HL-60/S4 treated with phorbol 12-myristate 13-acetate at 8.2 ng/mL for 4 days and 3 days (cell line): ENCODE data around the gene SREK1IP1.
"Not testable (repeated sequence)": the region's sequence is repeated elsewhere in the genome, so short reads cannot be mapped to it uniquely, and the experiment has no call there.

Experiments
- in situ Hi-C: fragments of 300-500 bp; cut with MboI; formaldehyde crosslinking; loops from 2 replicates; pipeline ENCODE4 v1.15.0; 2022; ENCODE audit warnings: low sequenced_read_pairs

Gene SREK1IP1

GRCh38 chr5:64766941-64767340 is 1.6 kb downstream of the SREK1IP1 start:
- in situ Hi-C loops: no loop called here

GRCh38 chr5:64765804-64766504 is 2.5 kb downstream of the SREK1IP1 start:
- in situ Hi-C loops: no loop called here

GRCh38 chr5:64763948-64764503 is 4.5 kb downstream of the SREK1IP1 start:
- in situ Hi-C loops: no loop called here

GRCh38 chr5:64759960-64760660 is 8.4 kb downstream of the SREK1IP1 start:
- in situ Hi-C loops: no loop called here

- in situ Hi-C loops: no loop called here
Measured at GRCh38 chr5:64758901-64759300, 9.6 kb downstream of the SREK1IP1 start.

- in situ Hi-C loops: no loop called here
Measured at GRCh38 chr5:64754066-64754465, 14.4 kb downstream of the SREK1IP1 start.

GRCh38 chr5:64749385-64749784 is 19.1 kb downstream of the SREK1IP1 start:
- in situ Hi-C loops: no loop called here

GRCh38 chr5:64746446-64746845 is 22.0 kb downstream of the SREK1IP1 start:
- in situ Hi-C loops: no loop called here

GRCh38 chr5:64744914-64745313 is 23.6 kb downstream of the SREK1IP1 start:
- in situ Hi-C loops: no loop called here

GRCh38 chr5:64742821-64743220 is 25.7 kb downstream of the SREK1IP1 start:
- in situ Hi-C loops: no loop called here

- in situ Hi-C loops: no loop called here
Measured at GRCh38 chr5:64742411-64742810, 26.1 kb downstream of the SREK1IP1 start.

- in situ Hi-C loops: no loop called here
Measured at GRCh38 chr5:64727150-64727549, 41.3 kb downstream of the SREK1IP1 start.

- in situ Hi-C loops: no loop called here
Measured at GRCh38 chr5:64722588-64722987, 45.9 kb downstream of the SREK1IP1 start.

- in situ Hi-C loops: not testable (repeated sequence)
Measured at GRCh38 chr5:64714495-64714894, 54.0 kb downstream of the SREK1IP1 start.

- in situ Hi-C loops: no loop called here
Measured at GRCh38 chr5:64707191-64707590, 61.3 kb downstream of the SREK1IP1 start.

GRCh38 chr5:64706074-64706473 is 62.4 kb downstream of the SREK1IP1 start:
- in situ Hi-C loops: not testable (repeated sequence)

GRCh38 chr5:64700765-64701164 is 67.7 kb downstream of the SREK1IP1 start:
- in situ Hi-C loops: no loop called here

GRCh38 chr5:64696414-64696813 is 72.1 kb downstream of the SREK1IP1 start:
- in situ Hi-C loops: not testable (repeated sequence)

- in situ Hi-C loops: no loop called here
Measured at GRCh38 chr5:64693636-64694035, 74.9 kb downstream of the SREK1IP1 start.

- in situ Hi-C loops: no loop called here
Measured at GRCh38 chr5:64691291-64691690, 77.2 kb downstream of the SREK1IP1 start.

- in situ Hi-C loops: no loop called here
Measured at GRCh38 chr5:64690417-64691151, 77.9 kb downstream of the SREK1IP1 start, which contains the start of gene SHISAL2B. Gene SHISAL2B (plus strand): TSS chr5:64690503. CDS start chr5:64690624, 121 bp downstream.

GRCh38 chr5:64690104-64690416 is 78.4 kb downstream of the SREK1IP1 start:
- in situ Hi-C loops: no loop called here
